ENCODE results near the gene FOXI3.
"Not testable (repeated sequence)": the region's sequence is repeated elsewhere in the genome, so short reads cannot be mapped to it uniquely, and the experiment has no call there.

Gene FOXI3

GRCh38 chr2:88442061-88442460 lies 10.4 kb downstream of the FOXI3 start:
- no peak for DNase-seq (ENCODE audit: low spot score)

GRCh38 chr2:88437010-88437409 lies 15.5 kb downstream of the FOXI3 start:
- DNase-seq (ENCODE audit: low spot score): no peak

GRCh38 chr2:88429929-88430328 lies 22.6 kb downstream of the FOXI3 start:
- DNase-seq (ENCODE audit: low spot score): no peak

GRCh38 chr2:88423733-88424132 lies 28.8 kb downstream of the FOXI3 start:
- no peak for DNase-seq (ENCODE audit: low spot score)

- DNase-seq (ENCODE audit: low spot score): not testable (repeated sequence)
Observed at GRCh38 chr2:88419051-88419450, 33.4 kb downstream of the FOXI3 start.

GRCh38 chr2:88416016-88416663 lies 36.4 kb downstream of the FOXI3 start:
- DNase-seq (ENCODE audit: low spot score): no peak

- not testable (repeated sequence) for DNase-seq (ENCODE audit: low spot score)
Observed at GRCh38 chr2:88408870-88409269, 43.6 kb downstream of the FOXI3 start.

- no peak for DNase-seq (ENCODE audit: low spot score)
Observed at GRCh38 chr2:88400037-88400767, 52.3 kb downstream of the FOXI3 start.

GRCh38 chr2:88398180-88398579 lies 54.3 kb downstream of the FOXI3 start:
- no peak for DNase-seq (ENCODE audit: low spot score)

Measured in hematopoietic multipotent progenitor cell treated with erythropoietin and hydrocortisone succinate and interleukin-3 and kit ligand, for 17 days (in vitro differentiated cells).